SU-DHL-6 (cell line): Measurements from ENCODE around the gene CORO1C.

Experiments used
- H2AFZ ChIP-seq: fragments of 200-600 bp; sonication (generic); 2 replicates; pipeline ENCODE4 v1.6.1; 2014; ENCODE audit warnings: low read depth, mild to moderate bottlenecking, moderate library complexity, mixed read lengths, antibody characterized with exemption, low read length; ENCODE audit not compliant: severe bottlenecking
- H3F3A ChIP-seq: fragments of 200-600 bp; shearing (Covaris generic); 2 replicates; pipeline ENCODE4 v1.6.0; 2016; ENCODE audit warnings: antibody characterized with exemption, mild to moderate bottlenecking; ENCODE audit not compliant: insufficient read depth
- H3K27ac ChIP-seq: fragments of 200-600 bp; sonication (generic); 2 replicates; pipeline ENCODE4 v1.5.1; 2016; ENCODE audit warnings: low read depth, mild to moderate bottlenecking, low read length, moderate library complexity, mixed read lengths
- H3K27me3 ChIP-seq: fragments of 200-600 bp; sonication (generic), shearing (Covaris generic); 2 replicates; pipeline ENCODE4 v1.6.0; 2014; ENCODE audit warnings: mild to moderate bottlenecking, low read length
- H3K36me3 ChIP-seq: fragments of 200-600 bp; sonication (generic); 2 replicates; pipeline ENCODE4 v1.6.1; 2014; ENCODE audit warnings: mild to moderate bottlenecking, low read length, mixed read lengths
- H3K4me2 ChIP-seq: fragments of 300-600, 200-600 bp; shearing (Covaris generic), sonication (generic); 2 replicates; pipeline ENCODE4 v1.6.0; 2014; ENCODE audit warnings: low read length, low read depth, mild to moderate bottlenecking; ENCODE audit not compliant: poor library complexity, severe bottlenecking
- H3K4me3 ChIP-seq: fragments of 200-600 bp; sonication (generic); 2 replicates; pipeline ENCODE4 v1.5.1; 2014; ENCODE audit warnings: antibody characterized with exemption, low read length, mild to moderate bottlenecking, mixed read lengths; ENCODE audit not compliant: insufficient read depth, poor library complexity, severe bottlenecking
- H3K79me2 ChIP-seq: fragments of 200-600 bp; sonication (generic); 2 replicates; pipeline ENCODE4 v1.6.1; 2014; ENCODE audit warnings: mild to moderate bottlenecking, low read length, moderate library complexity; ENCODE audit not compliant: insufficient read depth
- H3K9ac ChIP-seq: fragments of 200-600 bp; sonication (generic); 2 replicates; pipeline ENCODE4 v1.7.0; 2014; ENCODE audit warnings: mild to moderate bottlenecking, low read length
- H3K9me2 ChIP-seq: fragments of 200-600 bp; sonication (generic); replicated peaks from 2 replicates; pipeline ENCODE4 v1.6.1; 2014; ENCODE audit warnings: low read length; ENCODE audit not compliant: insufficient read depth
- H3K9me3 ChIP-seq: fragments of 200-600 bp; sonication (generic); 2 replicates; pipeline ENCODE4 v1.6.1; 2014; ENCODE audit warnings: low read length, mixed read lengths; ENCODE audit not compliant: insufficient read depth
- H4K20me1 ChIP-seq: fragments of 200-600 bp; sonication (generic); 2 replicates; pipeline ENCODE4 v1.6.1; 2014; ENCODE audit warnings: low read depth, mild to moderate bottlenecking, antibody characterized with exemption, low read length, moderate library complexity, mixed read lengths
- EZH2phosphoT487 ChIP-seq: fragments of 200-600 bp; sonication (generic), shearing (Covaris generic); conservative IDR thresholded peaks from 2 replicates; pipeline ENCODE4 v1.6.1; 2018; ENCODE audit warnings: mild to moderate bottlenecking, antibody characterized with exemption, low read length, moderate library complexity, mixed read lengths
- TF ChIP-seq, protein P1 (sequence below): fragments of 200-600 bp; sonication (generic); IDR thresholded peaks from one replicate; pipeline ENCODE4 v1.5.1; 2017; ENCODE audit warnings: antibody characterized with exemption, mild to moderate bottlenecking, low read length, moderate library complexity; ENCODE audit not compliant: insufficient read depth, poor library complexity, severe bottlenecking

Gene CORO1C

DNA sequence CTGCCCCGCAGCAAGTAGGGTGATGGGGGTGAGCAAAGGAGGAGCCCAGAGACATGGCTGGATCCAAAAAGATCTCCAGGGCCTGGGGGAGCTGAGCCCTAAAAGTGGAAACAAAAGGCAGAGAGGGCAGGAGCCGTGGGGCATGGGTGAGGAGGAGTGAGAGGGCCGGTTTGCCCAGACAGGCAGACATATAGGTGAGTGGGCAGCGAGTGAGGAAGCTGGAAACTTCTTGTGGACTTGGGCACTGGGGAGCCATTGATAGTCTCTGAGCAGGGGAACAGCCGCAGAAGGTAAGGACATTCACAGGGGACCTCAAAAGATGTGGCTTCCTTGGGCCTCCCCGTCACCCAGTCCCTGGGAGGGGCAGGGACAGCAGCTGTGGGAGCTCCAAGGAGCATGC is 116.7 kb downstream of the CORO1C start:
- TF ChIP-seq EZH2phosphoT487, result no peak
- TF ChIP-seq, protein P1, sequence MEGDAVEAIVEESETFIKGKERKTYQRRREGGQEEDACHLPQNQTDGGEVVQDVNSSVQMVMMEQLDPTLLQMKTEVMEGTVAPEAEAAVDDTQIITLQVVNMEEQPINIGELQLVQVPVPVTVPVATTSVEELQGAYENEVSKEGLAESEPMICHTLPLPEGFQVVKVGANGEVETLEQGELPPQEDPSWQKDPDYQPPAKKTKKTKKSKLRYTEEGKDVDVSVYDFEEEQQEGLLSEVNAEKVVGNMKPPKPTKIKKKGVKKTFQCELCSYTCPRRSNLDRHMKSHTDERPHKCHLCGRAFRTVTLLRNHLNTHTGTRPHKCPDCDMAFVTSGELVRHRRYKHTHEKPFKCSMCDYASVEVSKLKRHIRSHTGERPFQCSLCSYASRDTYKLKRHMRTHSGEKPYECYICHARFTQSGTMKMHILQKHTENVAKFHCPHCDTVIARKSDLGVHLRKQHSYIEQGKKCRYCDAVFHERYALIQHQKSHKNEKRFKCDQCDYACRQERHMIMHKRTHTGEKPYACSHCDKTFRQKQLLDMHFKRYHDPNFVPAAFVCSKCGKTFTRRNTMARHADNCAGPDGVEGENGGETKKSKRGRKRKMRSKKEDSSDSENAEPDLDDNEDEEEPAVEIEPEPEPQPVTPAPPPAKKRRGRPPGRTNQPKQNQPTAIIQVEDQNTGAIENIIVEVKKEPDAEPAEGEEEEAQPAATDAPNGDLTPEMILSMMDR, result no peak
- H3K27me3 ChIP-seq, result no peaks in the 10 kb centered on the region

DNA sequence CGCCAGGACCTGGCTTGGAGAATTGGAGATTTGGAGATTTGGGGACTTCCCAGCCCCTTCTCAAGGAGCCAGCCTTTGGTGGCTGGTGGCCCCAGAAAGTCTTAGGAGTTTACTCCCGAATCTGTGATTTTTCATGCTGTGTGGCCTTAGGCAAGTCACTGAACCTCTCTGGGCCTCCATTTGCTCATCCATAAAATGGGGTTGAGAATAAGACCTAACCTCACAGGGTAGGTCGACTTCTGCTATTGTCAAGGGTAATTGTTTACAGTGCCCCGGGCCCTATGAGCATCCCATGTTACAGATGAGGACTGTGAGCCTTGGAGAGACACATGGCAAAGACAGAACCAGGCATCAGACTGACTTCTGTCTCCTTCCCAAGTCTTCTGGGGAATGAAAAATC is 117.3 kb downstream of the CORO1C start:
- H3K27ac ChIP-seq, result no peak overlapping the region
- H3K27me3 ChIP-seq, result no peaks in the 10 kb centered on the region
- H3K4me2 ChIP-seq, result no peak overlapping the region
- no peaks in the 10 kb centered on the region for H3K9me2 ChIP-seq
- no peaks in the 10 kb centered on the region for H3K79me2 ChIP-seq
- H2AFZ ChIP-seq, result no peak overlapping the region
- no peak for TF ChIP-seq EZH2phosphoT487
- TF ChIP-seq, protein P1, result no peak
- no peak overlapping the region for H3K4me3 ChIP-seq
- H3K36me3 ChIP-seq, result no peaks in the 10 kb centered on the region
- H4K20me1 ChIP-seq, result no peaks in the 10 kb centered on the region
- H3F3A ChIP-seq, result no peaks in the 10 kb centered on the region
- no peak overlapping the region for H3K9ac ChIP-seq
- peaks cover 7% of the 10 kb centered on the region; the same call in 1 of the 2 replicates for H3K9me3 ChIP-seq

More for the DNA sequence above, 116.7 kb downstream of the CORO1C start:
- Histone ChIP-seq H3K9me2 (no peaks in the 10 kb centered on the region), H3K27ac (no peak overlapping the region), H3K36me3 (no peaks in the 10 kb centered on the region), H3K9ac (no peak overlapping the region), H4K20me1 (no peaks in the 10 kb centered on the region), H3F3A (no peaks in the 10 kb centered on the region), H2AFZ (no peak overlapping the region), H3K4me2 (no peak overlapping the region), H3K9me3 (peaks cover 7% of the 10 kb centered on the region; the same call in 1 of the 2 replicates), H3K79me2 (no peaks in the 10 kb centered on the region), H3K4me3 (no peak overlapping the region)

DNA sequence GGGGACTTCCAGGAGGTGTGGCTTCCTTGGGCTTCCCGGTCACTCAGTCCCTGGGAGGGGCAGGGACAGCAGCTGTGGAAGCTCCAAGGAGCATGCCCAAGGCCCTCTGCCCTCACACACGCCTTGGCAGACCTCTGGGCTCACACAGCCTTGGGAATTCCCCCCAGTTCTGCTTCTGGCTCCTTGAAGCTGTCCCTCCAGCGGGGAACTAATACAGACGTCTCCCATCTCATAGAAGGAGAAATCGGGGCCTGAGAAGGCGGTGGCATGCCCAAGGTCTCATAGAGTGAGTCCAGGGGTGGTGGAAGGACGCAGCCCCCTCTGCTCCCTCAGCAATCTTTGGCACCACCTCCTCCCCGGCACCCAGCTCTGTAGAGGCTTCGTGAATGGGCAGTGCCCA is 117.8 kb downstream of the CORO1C start:
- TF ChIP-seq EZH2phosphoT487, result no peak
- TF ChIP-seq, protein P1, result no peak
- Histone ChIP-seq H2AFZ (no peak overlapping the region), H3K4me3 (no peak overlapping the region), H3K79me2 (no peaks in the 10 kb centered on the region), H3K4me2 (no peak overlapping the region), H3K9me3 (peaks cover 7% of the 10 kb centered on the region; the same call in 1 of the 2 replicates), H3K27ac (no peak overlapping the region), H3K36me3 (no peaks in the 10 kb centered on the region), H3K9ac (no peak overlapping the region), H3K27me3 (no peaks in the 10 kb centered on the region), H3F3A (no peaks in the 10 kb centered on the region), H3K9me2 (no peaks in the 10 kb centered on the region), H4K20me1 (no peaks in the 10 kb centered on the region)
